ENCODE data around the gene GLIS1.

DNA sequence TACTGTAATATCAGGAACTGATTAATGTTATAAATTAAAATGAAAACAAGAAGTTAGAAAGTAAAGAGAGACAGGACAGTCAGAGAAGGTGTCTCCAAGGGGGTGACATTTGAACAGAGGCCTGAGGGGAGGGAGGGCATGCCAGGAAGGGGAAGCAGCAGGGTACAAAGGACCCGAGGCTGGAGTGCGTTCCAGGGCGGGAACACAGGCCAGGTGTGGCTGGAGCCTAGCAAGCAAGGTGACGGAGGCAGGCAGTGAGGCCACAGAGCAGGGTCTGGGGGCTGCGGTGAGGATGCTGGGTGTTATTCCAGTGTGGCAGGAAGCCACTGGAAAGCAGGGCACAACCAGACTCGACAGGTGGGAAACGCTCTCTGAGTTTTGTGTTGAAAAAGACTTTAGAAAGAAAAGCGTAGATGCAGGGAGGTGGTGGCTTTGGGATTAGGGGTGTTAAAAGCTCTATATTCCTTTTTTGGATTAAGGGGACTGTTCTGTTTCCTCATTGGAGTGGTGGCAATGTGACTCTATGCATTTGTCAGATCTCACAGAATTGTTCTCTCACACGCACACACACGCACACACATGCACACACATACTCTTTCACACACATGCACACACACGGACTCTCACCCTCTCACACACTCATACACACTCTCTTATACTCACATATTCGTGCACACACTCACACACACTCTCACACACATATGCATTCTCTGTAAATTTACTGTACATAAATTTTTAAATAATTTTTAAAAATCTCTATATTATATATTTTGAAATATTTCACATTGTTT, 124.5 kb downstream of the GLIS1 start:
- TF ChIP-seq, protein P1, sequence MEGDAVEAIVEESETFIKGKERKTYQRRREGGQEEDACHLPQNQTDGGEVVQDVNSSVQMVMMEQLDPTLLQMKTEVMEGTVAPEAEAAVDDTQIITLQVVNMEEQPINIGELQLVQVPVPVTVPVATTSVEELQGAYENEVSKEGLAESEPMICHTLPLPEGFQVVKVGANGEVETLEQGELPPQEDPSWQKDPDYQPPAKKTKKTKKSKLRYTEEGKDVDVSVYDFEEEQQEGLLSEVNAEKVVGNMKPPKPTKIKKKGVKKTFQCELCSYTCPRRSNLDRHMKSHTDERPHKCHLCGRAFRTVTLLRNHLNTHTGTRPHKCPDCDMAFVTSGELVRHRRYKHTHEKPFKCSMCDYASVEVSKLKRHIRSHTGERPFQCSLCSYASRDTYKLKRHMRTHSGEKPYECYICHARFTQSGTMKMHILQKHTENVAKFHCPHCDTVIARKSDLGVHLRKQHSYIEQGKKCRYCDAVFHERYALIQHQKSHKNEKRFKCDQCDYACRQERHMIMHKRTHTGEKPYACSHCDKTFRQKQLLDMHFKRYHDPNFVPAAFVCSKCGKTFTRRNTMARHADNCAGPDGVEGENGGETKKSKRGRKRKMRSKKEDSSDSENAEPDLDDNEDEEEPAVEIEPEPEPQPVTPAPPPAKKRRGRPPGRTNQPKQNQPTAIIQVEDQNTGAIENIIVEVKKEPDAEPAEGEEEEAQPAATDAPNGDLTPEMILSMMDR (conservative IDR thresholded peaks at IDR 0.05; ENCODE audit: low read depth, low read length): no peak
- TF ChIP-seq EZH2 (IDR thresholded peaks at IDR 0.05; ENCODE audit: borderline replicate concordance, low read depth, low read length, poor library complexity, severe bottlenecking): no peak

All from A673 (cell line).